ENCODE measurements around the gene ESAM.

Gene ESAM

DNA sequence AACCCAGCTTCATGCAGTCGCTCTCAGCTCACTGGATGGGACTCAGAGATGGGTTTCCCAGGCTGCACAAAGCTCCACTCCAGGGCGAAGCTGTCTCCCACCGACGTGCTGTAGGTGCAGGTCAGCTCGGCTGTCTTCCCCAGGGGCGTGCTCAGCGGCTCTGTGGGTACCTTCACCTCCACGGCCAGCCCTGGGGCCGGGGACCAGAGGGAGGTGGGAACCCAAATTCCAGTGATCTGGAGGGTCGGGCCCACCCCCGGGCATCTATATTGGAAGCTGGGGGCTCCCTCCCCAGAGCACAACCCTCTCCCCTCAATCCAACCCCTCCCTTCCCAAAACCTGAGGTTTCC, 10.7 kb downstream of the ESAM start:
- DNase-seq: no peak

DNA sequence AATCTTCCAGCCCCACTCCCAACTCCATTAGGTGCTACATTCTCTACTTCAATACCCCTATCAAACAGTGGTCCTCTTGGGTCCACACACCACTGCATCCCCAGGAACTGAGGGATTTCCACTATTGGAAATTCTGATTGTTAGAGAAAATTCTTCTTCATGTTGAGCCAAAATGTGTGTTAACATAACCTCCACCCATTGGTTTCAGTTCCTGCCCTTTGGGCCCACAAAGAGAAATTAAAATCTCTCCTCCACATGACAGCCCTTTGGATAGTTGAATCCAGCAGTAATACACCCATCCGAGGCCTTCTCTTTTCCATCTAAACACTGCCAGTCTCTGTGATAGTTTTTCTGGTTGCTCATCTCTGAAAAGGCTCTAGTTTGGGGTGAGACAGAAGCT, 12.2 kb downstream of the ESAM start:
- DNase-seq: no peak

DNA sequence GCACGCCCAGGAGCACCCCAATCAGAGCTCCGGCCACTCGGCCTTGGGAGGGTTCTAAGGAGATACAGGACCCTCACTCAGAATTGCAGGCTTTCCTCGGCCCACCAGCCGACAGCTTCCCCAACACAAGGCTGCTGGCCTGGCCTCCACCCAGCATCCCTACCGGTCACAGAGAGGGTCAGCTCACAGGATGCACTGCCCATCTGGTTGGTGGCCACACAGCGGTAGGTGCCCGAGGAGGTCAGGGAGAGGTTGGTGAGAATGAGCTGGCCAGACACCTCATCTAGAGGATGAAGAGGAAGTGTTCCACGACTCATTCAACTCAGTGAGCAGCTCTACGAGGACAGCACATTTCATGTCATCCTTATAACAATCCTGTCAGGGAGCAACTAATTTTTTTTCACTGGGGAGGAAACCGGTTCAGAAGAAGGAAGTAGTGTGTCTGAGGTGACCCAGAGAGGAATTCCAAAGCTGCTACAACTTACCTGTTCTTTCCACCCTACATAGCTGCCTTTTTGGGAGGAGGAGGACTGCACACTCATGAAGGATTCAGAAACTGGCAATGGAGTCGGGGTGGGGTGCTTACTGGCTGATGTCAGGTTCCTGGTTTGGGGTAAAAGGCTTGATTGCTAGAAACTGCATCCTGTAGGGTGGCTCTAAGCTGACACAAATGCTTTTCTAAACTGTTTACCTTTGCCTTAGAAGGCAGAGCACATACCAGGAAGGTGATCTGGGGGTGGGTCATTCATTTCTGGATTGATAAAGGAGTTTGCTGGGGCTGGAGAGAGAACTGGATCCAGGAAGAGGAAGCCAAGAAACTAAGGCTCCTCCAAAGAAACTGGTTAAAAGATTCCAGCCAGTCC, 13.4 kb downstream of the ESAM start:
- DNase-seq: no peak

DNA sequence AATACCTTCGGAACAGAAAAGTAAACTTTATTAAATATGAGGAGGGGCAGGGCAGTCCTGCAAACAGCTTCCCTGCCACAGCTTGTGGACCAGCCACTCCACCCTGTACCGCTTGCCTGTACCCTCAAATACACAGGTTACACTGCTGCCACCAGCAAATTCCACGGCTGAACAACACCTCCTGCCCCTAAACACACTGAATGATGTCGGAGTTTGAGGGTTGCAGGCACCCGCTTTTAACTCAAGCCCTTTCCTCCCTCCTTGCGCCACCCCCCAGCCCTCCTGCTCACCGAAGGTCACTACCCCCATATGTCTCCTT, 14.0 kb downstream of the ESAM start:
- no peak for DNase-seq

DNA sequence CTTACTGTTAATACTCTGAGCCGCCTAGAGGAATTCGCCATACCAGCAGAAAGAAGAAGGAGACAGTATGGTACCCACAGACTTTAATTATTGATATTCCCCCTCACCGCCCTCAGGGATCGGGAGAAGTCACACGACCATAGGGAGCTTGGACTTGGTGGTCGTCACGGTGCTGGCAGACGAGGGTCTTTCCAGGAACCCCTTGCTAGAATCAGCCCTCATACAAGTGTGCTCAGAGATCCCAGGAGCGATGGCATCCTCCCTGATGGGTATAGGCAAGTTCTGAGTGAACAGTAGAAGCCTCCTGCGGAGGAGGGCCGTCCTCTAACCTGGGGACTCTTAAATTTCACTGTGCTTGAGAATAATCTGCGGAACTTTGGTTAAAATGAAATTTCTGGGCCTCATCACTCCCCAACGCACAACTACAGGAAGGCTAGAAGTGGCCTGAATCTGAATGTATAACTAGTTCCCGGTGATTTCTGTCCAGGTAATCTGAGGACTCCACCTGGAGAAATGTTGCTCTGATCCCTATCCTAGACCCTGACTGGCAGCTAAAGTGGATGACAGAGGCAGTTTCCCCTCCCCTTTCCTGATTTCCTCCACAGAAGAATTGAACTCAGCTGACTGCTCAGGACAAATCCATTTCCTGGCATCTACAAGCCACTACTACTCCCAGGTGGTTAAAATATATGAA, 14.5 kb downstream of the ESAM start:
- DNase-seq: no peak

DNA sequence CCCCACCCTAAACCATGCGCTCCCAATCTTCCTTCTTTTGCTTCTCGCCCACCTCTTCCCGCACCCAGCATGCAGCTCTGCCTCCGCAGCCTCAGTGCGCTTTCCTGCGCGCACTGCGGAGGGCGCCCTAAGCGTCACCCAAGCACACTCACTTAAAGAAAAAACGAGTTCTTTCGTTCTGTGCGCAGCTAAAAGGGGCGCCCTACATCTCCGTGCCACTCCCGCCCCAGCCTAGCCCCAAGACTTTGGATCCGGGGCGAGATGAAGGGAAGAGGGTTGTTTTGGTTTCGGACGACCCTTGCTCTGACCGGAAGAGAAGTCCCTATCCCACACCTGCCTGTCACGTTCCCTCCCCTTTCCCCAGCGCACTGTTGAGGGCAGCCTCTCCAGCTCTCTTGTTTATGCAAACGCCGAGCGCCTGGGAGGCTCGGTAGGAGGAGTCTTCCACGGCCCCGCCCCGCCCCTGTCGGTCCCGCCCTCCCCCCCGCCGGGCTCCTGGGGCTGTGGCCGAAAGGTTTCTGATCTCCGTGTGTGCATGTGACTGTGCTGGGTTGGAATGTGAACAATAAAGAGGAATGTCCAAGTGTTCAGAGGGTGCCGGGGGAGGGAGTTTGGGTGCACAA, 15.4 kb downstream of the ESAM start:
- DNase-seq: peak; percentile 68 to 69

DNA sequence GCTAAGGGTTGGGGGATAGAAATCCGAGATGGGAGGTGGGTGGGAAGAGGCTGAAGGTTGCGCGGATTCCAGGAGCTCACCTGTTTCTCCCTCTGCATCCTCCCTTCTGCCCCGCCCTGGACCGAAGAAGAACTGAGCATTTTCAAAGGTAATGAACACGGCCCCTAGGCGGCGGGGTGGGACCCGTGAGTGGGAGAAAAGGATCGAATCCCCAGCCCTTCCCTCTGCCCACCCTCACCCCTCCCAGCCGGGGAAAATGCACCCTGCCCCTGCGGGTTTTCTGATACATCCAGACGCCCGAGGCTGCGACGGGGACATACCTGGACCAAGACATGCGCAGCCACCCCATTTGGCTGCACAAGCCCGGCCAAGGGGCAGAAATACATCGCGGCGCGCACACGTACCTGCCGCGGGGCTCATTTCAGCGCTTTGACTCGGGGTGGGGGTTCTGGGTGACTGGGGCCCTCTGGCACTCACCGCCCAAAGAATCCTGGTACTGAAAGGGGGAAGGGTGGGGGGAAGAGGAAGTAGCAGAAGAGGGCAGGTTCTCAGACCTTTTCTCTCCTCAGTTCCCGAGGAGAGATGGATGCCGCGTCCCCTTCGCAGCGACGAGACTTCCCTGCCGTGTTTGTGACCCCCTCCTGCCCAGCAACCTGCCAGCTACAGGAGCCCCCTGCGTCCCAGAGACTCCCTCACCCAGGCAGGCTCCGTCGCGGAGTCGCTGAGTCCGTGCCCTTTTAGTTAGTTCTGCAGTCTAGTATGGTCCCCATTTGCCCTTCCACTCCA, 16.1 kb downstream of the ESAM start:
- DNase-seq: no peak

DNA sequence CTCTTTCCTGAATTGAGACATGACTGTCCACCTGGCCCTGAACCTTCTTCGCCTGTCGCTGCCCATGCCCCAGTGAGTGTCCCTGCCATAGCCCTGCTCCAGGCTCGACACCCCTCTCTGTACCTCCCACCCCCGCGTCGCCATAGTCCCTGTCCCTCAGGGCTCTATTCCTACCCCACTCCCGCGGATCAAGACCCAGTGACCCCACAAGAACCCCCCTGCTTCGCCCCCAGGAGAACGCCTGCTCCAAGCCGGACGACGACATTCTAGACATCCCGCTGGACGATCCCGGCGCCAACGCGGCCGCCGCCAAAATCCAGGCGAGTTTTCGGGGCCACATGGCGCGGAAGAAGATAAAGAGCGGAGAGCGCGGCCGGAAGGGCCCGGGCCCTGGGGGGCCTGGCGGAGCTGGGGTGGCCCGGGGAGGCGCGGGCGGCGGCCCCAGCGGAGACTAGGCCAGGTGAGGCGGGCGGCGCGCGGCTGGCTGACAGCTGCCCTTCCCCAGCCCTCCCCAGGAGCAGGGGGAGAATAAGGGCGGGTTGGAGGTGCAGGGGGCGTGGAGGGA, 16.7 kb downstream of the ESAM start:
- DNase-seq: no peak

DNA sequence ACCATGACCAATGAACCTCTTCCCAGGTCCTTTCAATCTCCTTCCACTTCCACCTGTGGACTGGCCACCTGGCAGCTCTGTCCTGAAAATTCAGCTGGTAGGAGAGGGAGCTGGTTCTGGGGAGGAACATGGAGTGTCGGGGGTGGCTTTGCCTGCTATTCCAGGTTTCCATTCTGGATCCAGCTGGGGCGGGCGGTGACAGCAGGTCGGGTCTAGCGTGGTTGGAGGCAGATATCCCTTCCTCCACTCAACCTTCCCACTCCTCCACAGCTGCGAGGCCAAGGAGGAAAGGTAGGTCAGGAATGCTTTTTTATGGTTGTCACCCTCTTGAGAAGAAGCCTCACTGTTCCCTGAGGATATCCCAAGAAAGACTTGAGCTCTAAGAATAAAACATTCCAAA, 19.0 kb downstream of the ESAM start:
- no peak for DNase-seq

DNA sequence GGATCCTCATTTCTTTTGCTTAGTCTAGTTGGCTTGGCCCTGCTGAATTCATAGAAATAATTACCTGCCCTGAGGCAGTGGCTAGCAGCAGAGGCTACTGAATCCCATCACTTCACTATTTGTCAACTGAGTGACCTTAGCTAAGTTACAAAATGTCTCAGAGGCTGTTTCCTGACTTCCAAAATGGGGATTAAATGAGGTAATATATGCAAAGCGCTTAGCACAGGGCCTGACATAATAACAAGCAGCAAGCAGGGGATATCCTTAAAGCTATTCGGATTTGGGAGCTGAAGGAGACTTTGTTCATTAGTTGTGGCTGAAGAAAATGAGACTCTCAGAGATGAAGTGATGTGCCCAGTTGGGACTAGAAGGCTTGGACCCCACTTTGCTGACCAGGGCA, 19.5 kb downstream of the ESAM start:
- DNase-seq: no peak

DNA sequence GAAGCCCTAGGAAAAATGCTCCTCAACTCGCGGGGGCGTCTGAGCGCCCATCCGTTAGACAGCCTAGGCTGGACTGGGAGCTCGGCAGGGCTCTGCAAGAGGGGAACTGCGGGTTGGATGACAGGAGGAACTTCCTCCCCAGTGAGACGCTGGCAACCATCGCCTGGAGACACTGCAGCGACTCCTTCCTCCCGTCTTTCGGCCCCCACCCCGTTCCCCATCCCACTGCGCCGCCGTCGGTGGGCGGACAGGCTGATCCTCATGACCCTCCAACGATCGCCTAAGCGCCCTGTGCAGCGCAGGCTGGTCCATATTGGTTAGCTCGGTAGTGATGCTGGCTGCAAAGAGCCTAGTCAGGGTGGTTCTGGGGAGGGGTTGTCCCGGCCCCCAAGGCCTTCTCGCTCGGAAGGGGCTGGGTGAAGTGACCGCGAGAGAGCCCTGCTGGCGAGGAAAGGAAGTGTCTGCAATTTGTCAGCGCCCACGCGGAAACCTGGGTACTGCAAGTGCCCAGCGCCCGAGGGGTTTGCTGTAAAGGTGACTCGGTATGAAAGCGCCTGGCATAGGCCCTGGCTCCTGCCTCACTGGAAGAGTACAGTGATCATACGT, 21.7 kb downstream of the ESAM start:
- DNase-seq: peak; percentile 57 to 61

DNA sequence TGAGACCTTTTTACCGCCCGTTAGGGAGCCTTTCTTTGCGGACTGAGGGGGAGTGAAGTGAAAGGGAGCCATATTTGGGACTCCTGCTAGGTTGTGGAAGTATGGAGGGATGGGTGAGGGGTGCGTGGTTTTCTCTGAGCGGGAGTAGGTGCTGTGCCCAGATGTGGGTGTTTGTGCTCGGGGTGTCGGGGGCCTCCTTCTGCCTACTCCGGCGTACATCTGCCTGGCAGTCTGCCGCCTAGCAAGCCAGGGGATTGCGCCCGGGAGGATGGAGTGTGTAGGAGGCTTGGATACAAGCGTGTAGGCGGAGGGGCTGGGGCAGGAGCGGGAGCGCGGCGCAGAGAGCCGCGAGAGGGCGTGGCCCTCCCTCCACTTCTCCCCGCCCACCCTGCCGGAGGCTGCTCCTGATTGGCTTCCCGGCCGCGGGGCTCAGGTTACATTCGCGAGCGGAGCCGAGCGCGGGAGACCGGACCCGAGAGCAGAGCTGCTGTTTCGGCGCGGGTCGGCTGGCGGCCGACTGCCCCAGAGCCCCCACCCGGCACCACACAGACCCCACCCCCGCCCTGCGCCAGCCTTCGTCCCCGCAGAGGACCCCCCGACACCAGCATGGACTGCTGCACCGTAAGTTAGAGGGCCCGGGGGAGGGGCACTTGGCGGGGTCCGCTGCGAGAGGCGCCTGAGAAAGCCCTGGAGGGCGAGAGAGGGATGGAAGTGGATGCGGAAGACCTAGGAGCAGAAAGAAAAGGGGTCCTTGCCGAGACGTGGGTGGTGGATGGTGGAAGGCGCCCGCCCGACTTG, 22.4 kb downstream of the ESAM start, which contains the start of gene NRGN:
NRGN (plus strand) TSS at position 464 of the 798 bp plus-strand sequence; CDS start at position 607, 143 bp downstream.
- DNase-seq: peak; percentile 77 to 80

DNA sequence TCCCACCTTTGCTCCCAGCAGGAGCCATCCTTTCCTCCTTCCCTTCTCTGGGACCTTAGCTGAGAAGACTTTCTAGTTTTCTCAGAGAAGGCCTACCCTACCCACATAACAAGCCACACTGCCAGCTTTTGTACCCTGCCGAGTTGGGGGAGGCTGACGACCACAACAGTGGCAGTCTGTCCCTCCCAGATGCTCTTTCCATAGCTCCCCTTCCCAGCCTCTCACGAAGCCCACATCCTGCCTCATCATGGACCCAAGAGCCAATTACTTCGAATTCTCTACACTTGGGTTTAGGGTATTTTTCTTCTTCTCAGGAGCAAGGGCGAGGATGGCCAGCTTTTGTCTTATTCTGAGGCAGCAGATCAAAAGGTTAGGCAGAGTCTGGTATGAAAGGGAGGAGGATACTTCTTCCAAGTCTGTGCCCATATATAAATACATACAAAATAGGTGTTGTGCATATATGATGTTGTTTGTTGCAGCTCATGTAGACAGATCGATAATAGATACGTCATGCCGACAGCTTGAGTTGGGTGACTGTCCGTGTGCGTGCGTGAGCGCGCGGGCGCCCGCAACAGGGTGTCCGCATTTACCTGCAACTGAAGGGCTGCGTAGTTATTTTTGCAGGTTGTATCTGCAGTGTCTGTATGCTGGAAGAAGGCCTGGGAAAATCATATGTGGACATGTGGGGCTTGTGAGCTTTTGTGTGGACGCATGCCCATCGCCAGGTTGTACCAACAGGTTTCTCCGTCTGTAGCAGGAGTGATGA, 23.2 kb downstream of the ESAM start:
- no peak for DNase-seq

DNA sequence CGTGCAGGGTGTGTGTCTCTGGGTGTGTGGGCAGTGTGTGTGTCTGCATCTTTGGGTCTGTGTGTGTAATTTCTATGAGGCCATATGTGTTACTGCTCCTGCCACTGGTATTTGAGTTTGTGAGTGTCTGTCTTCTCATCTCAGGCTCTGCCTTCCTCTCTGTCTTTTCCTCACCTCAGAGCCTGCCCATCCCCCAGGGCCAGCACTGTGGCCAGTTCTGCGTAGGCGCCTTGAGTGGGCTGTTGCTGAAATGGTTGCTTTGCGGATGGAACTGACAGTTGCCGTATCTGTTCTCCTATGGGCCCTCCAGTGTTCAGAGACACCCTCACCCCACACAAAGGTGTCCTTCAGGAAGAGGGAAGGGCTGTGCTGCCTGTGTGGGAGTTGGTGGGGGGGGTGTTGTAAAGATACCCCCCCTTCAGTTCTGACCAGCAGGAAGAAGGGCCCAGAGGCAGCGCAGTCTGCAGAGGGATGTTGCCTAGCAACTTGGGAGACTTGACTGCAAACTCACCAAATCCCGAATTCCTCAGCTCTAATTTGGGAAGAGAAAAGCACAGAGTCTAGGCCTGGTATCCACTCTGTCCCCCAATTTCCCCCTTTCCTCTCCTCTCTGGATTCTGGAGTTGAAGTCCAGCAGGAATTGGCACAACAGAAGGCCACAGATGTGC, 24.3 kb downstream of the ESAM start:
- no peak for DNase-seq

DNA sequence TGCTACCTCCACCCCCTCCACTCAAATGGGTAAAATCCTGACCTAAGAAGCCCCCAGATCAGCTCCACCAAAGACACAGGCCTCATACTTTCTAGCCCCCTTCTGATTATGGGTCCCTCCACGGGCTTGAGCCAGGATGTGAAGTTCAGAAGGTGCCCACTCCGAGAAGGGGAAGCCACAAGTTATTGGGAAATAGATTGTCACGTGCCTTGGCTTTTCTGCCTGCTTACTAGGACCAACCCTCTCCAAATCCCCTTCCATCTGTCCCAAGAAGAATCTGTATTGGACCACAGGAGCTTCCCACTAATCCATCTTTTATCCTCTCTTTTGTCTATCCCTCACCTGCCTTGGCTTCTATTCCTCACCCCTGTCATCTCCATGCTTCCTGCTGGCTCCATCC, 25.4 kb downstream of the ESAM start:
- no peak for DNase-seq

DNA sequence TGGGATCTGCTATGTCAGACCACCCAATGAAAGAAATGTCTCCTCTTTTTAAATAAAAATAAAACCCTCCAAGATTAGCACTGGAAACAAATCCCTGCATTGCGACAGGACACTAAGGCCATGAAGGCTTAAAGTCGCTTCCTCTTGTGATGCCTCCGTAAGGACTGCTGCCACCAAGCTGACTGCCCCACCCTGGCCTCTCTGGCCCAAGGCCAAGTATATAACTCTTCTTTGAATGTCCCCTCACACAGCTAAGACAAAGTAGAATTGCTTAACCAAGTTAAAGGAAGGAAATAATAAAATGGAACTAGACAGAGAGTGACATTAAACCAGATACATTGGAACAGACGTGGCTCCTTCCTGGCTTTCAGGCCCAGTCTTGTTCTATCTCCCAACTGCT, 29.9 kb downstream of the ESAM start:
- DNase-seq: no peak

DNA sequence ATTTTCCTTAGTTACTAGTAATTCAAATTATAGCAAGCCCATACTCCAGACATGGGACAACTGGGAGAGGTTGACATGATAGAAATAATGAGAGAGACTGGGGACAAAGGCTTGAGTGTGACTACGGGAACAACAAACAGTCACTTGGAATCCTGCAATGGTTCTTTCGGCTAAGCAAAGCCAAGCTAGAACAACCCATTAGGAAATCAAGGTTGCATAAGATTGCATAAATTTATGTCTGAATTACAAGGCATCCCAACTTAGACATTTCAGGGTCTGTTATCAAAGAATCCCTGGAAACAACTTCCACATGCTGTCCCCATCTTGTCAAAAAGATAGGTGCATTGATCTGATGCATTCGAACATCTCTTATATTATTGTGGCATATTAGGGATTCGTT, 32.5 kb downstream of the ESAM start:
- no peak for DNase-seq

DNA sequence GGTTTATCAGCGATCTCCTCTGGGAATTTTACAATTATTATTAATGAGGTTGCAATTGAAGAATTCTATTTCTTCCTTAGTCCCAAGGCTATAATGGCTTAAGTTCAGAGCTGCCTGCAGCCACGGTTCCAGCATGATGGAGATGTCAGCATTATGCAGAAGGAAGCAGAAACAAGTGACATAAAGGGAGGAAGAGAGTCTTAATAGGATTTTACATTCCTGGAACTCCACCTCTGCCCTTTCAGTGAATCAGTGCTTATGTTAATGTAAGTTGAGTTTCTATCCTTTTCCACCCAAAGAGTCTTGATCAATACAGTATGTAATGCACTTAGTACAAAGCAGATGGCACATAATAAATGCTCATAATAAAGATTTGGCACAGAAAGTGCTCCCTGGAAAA, 34.0 kb downstream of the ESAM start:
- DNase-seq: no peak

DNA sequence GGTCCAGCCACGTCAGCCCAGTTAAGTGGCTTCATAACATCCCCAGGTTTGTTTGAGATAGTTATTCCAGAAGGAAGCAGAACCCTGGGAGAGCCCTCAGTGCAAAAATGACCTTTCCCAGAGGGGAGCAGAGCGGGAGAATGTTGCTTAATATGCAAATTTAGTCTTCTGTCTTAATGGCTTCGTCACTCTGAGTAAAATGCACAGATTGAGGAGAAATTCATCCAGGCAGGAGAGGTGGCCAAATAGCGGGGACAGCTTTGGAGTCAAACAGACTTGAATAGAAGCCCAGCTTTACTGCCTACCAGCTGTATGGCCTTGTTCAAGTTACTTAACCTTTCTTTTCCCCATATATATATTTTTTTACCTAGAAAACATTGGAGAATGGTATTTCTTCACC, 34.6 kb downstream of the ESAM start:
- no peak for DNase-seq

DNA sequence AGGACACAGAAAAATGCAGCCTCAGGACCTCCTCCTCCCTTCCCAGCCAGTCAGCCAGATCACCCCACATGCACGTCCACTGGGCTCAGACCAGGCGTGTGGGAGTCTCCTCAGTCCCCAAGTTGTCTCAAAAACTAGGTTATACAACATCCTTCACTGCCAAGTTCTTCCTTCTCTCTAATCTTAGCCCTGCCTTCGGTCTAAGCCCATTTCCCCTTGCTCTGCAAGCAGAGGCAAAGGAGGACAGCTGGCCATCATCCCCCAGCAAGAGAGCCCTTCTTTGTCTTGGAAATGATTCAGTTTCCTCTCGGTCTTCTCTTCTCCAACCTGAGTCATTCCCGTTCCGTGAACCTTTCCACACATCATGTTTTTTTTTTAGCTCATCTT, 36.4 kb downstream of the ESAM start:
- DNase-seq: no peak

All from stimulated activated CD4-positive, alpha-beta T cell treated with anti-CD3 and anti-CD28 coated beads, Interleukin-2, amount 100 ng/mL, for 48 hours (primary cell).